IPS-20b (cell line): ENCODE data around the gene POLD3.

Experiments used
- H3K27ac ChIP-seq: one replicate; pipeline ENCODE4 v1.5.1; 2013; ENCODE audit warnings: low read length
- H3K27me3 ChIP-seq: 2 replicates; pipeline ENCODE4 v1.6.1; 2013; ENCODE audit warnings: mild to moderate bottlenecking, low read length, inconsistent platforms; ENCODE audit not compliant: insufficient read depth
- H3K36me3 ChIP-seq: 2 replicates; pipeline ENCODE4 v1.6.1; 2013; ENCODE audit warnings: low read depth, mild to moderate bottlenecking, inconsistent platforms, low read length, moderate library complexity; ENCODE audit not compliant: insufficient read depth
- H3K4me1 ChIP-seq: 2 replicates; pipeline ENCODE4 v1.6.1; 2013; ENCODE audit warnings: mild to moderate bottlenecking, control low read depth, inconsistent platforms, low read length, moderate library complexity; ENCODE audit not compliant: insufficient read depth
- H3K4me3 ChIP-seq: 2 replicates; pipeline ENCODE4 v1.5.1; 2013; ENCODE audit warnings: mild to moderate bottlenecking, low read length, inconsistent platforms
- H3K9ac ChIP-seq: 2 replicates; pipeline ENCODE4 v1.6.1; 2013; ENCODE audit warnings: low read depth, mild to moderate bottlenecking, inconsistent platforms, low read length, moderate library complexity
- H3K9me3 ChIP-seq: 2 replicates; pipeline ENCODE4 v1.6.1; 2013; ENCODE audit warnings: mild to moderate bottlenecking, low read depth, low read length, inconsistent platforms; ENCODE audit not compliant: insufficient read depth

POLD3 gene

GRCh38 chr11:74685905-74686304 lies 93.5 kb downstream of the POLD3 start:
- no peaks in the 10 kb centered on the region for H3K9me3 ChIP-seq
- H3K27ac ChIP-seq, result no peak overlapping the region
- H3K27me3 ChIP-seq, result peaks cover 27% of the 10 kb centered on the region
- no peak overlapping the region for H3K4me3 ChIP-seq
- H3K36me3 ChIP-seq, result no peaks in the 10 kb centered on the region
- H3K4me1 ChIP-seq, result no peaks in the 10 kb centered on the region
- no peak overlapping the region for H3K9ac ChIP-seq

GRCh38 chr11:74686792-74687191 lies 94.4 kb downstream of the POLD3 start:
- no peaks in the 10 kb centered on the region for H3K36me3 ChIP-seq
- H3K27ac ChIP-seq, result no peak overlapping the region
- no peak overlapping the region for H3K4me3 ChIP-seq
- no peaks in the 10 kb centered on the region for H3K9me3 ChIP-seq
- H3K4me1 ChIP-seq, result no peaks in the 10 kb centered on the region
- no peak overlapping the region for H3K9ac ChIP-seq
- H3K27me3 ChIP-seq, result peaks cover 27% of the 10 kb centered on the region

GRCh38 chr11:74687237-74688023 lies 95.0 kb downstream of the POLD3 start:
- no peaks in the 10 kb centered on the region for H3K9me3 ChIP-seq
- no peak overlapping the region for H3K9ac ChIP-seq
- H3K36me3 ChIP-seq, result no peaks in the 10 kb centered on the region
- H3K27me3 ChIP-seq, result peaks cover 22% of the 10 kb centered on the region
- H3K27ac ChIP-seq, result no peak overlapping the region
- H3K4me3 ChIP-seq, result no peak overlapping the region
- no peaks in the 10 kb centered on the region for H3K4me1 ChIP-seq

- Histone ChIP-seq H3K9ac (no peak overlapping the region), H3K4me3 (no peak overlapping the region), H3K36me3 (no peaks in the 10 kb centered on the region), H3K27ac (no peak overlapping the region), H3K4me1 (no peaks in the 10 kb centered on the region), H3K9me3 (no peaks in the 10 kb centered on the region), H3K27me3 (peaks cover 2% of the 10 kb centered on the region; the same call in 1 of the 2 replicates)
Measured at GRCh38 chr11:74689666-74690065, 97.3 kb downstream of the POLD3 start.

- no peak overlapping the region for H3K9ac ChIP-seq
- no peak overlapping the region for H3K4me3 ChIP-seq
- no peaks in the 10 kb centered on the region for H3K36me3 ChIP-seq
- no peak overlapping the region for H3K27ac ChIP-seq
- H3K27me3 ChIP-seq, result no peaks in the 10 kb centered on the region
- no peaks in the 10 kb centered on the region for H3K4me1 ChIP-seq
- H3K9me3 ChIP-seq, result no peaks in the 10 kb centered on the region
Measured at GRCh38 chr11:74691755-74692154, 99.4 kb downstream of the POLD3 start.
